ENCODE measurements around the gene CA6.

CA6 gene

DNA sequence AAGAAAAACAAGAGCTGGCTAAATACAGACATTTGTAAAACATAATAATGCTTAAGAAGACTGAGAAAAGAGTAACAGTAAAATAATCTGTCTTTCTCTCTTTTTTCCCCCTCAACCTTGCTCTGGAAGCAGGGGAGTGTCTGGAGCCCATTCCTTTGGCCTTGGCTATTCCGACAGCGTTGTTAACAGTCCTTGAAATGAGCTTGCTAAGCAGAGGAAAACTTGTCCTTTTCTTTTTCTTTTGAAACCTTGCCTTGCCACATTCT is 6.7 kb upstream of the CA6 start:
- H3K27ac ChIP-seq = no peak overlapping the region
- H3K4me3 ChIP-seq (ENCODE audit: low read depth, low read length) = no peak overlapping the region

DNA sequence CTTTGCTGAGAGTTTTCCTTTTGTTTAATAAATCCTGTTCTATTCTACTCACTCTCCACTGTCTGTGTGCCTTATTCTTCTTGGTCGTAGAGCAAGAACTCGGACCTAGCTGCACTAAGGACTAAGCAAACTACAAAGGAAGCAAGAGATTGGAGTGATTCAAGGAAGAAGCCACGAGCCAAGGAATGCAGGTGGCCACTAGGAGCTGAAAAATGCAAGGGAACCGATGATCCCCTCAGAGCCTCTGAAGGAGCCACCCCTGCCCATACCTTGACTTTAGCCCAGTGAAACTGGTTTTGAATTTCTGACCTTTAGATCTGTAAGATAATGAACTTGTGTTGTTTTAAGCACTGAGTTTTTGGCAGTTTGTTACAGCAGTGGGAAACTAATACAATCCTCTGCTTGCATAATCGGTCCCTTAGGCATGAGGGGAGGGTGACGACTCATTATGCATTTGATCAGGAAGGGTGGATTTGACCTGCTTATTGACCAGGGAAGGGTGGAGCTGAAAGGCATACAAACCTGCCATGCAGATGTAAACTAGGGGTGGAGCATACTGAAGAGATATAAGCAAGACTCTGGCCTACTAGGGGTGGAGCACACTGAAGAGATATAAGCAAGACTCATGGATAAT is 6.2 kb upstream of the CA6 start:
- Histone ChIP-seq H3K36me3 (ENCODE audit: control insufficient read depth, insufficient read depth, low read length) (no peaks in the 10 kb centered on the region), H3K27me3 (ENCODE audit: control insufficient read depth, insufficient read depth, low read length) (no peaks in the 10 kb centered on the region), H3K4me3 (ENCODE audit: low read depth, low read length) (no peak overlapping the region), H3K9me3 (ENCODE audit: control insufficient read depth, low read length) (no peaks in the 10 kb centered on the region), H3K79me2 (no peaks in the 10 kb centered on the region), H3K27ac (no peak overlapping the region), H3K4me2 (ENCODE audit: low read length) (no peak overlapping the region), H2AFZ (no peak overlapping the region), H3K4me1 (no peaks in the 10 kb centered on the region), H3K9ac (no peak overlapping the region)
- no peak for TF ChIP-seq CTCF (IDR thresholded peaks at IDR 0.05)

More for the DNA sequence above, 6.7 kb upstream of the CA6 start:
- TF ChIP-seq CTCF (IDR thresholded peaks at IDR 0.05) = no peak
- H3K9me3 ChIP-seq (ENCODE audit: control insufficient read depth, low read length) = no peaks in the 10 kb centered on the region
- no peak overlapping the region for H3K9ac ChIP-seq
- H3K4me2 ChIP-seq (ENCODE audit: low read length) = no peak overlapping the region
- H2AFZ ChIP-seq = no peak overlapping the region
- no peaks in the 10 kb centered on the region for H3K4me1 ChIP-seq
- no peaks in the 10 kb centered on the region for H3K79me2 ChIP-seq
- H3K27me3 ChIP-seq (ENCODE audit: control insufficient read depth, insufficient read depth, low read length) = no peaks in the 10 kb centered on the region
- no peaks in the 10 kb centered on the region for H3K36me3 ChIP-seq (ENCODE audit: control insufficient read depth, insufficient read depth, low read length)

GRCh38 chr1:8941906-8942305 is 3.8 kb upstream of the CA6 start:
- Histone ChIP-seq H3K27me3 (ENCODE audit: control insufficient read depth, insufficient read depth, low read length) (no peaks in the 10 kb centered on the region), H3K79me2 (no peaks in the 10 kb centered on the region), H2AFZ (no peak overlapping the region), H3K4me2 (ENCODE audit: low read length) (no peak overlapping the region), H3K4me3 (ENCODE audit: low read depth, low read length) (no peak overlapping the region), H3K9ac (no peak overlapping the region), H3K9me3 (ENCODE audit: control insufficient read depth, low read length) (no peaks in the 10 kb centered on the region), H3K27ac (no peak overlapping the region), H3K4me1 (no peaks in the 10 kb centered on the region), H3K36me3 (ENCODE audit: control insufficient read depth, insufficient read depth, low read length) (no peaks in the 10 kb centered on the region)
- TF ChIP-seq CTCF (IDR thresholded peaks at IDR 0.05) = no peak

DNA sequence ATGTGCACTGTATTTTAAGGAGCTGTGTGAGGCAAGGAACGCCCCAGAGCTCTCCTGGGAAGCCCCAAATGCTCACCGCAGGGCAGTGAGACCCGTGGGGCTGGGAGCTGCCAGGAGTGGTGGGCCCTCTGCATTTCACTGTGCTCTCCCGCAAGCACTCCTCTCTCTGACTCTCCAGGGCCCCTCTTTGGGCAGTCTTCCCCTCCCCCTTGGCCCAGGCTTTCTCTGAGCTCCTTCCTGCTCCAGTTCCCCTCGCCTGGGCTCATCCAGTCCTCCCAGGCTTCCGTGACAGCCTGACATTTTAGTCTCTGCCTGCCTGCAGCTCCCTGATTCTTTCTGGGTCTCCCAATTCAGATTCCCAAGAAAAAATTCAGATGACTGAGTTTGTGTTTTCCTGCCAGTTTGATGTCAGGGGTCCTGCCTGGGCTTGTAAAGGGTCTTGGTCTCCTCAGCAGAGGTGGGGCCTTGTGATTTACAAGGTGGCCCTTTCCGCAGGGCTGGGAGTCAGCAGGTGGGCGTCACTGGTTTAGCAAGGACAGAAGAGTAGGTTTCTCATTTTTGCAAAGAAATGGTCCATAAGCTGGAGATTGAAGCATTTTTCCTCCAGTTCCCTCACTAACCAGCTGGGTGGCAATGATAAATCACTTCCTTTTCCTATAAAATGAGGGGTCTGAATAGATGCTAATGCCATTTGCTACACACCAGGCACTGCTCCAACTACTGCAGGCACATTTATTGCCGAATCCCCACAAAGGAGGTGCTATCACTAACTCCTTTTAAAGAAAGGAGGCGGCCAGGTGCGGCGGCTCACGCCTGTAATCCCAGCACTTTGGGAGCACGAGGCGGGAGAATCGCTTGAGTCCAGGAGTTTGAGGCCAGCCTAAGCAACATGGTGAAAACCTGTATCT is 1.9 kb upstream of the CA6 start:
- Histone ChIP-seq H3K4me2 (ENCODE audit: low read length) (no peak overlapping the region), H3K27ac (no peak overlapping the region), H3K4me3 (ENCODE audit: low read depth, low read length) (no peak overlapping the region), H3K4me1 (no peaks in the 10 kb centered on the region), H3K9ac (no peak overlapping the region), H3K9me3 (ENCODE audit: control insufficient read depth, low read length) (no peaks in the 10 kb centered on the region), H2AFZ (no peak overlapping the region), H3K79me2 (no peaks in the 10 kb centered on the region), H3K27me3 (ENCODE audit: control insufficient read depth, insufficient read depth, low read length) (no peaks in the 10 kb centered on the region), H3K36me3 (ENCODE audit: control insufficient read depth, insufficient read depth, low read length) (no peaks in the 10 kb centered on the region)
- no peak for TF ChIP-seq CTCF (IDR thresholded peaks at IDR 0.05)

Measured in parathyroid adenoma (tissue), 2 donors.